Uterus (tissue), 2 donors: Measurements from ENCODE around the gene CLEC18C.

Experiments used
- POLR2A ChIP-seq, 2 donors: fragments of 450-650 bp; IDR thresholded peaks; one replicate each; pipeline ENCODE4 v1.6.1; 2016; ENCODE audit warnings: antibody characterized with exemption in 2 of 2, mild to moderate bottlenecking in 1 of 2, moderate library complexity in 1 of 2
- TF ChIP-seq, protein P1 (sequence below), 4 experiments: fragments of 200-600 bp in 2 of 4; fragments of 450-650 bp in 2 of 4; sonication (generic) in 2 of 4; IDR thresholded peaks; one replicate each; pipeline ENCODE4 v1.5.1; 2016 to 2019; ENCODE audit warnings: antibody characterized with exemption in 4 of 4, mild to moderate bottlenecking in 2 of 4, moderate library complexity in 1 of 4

DNA sequence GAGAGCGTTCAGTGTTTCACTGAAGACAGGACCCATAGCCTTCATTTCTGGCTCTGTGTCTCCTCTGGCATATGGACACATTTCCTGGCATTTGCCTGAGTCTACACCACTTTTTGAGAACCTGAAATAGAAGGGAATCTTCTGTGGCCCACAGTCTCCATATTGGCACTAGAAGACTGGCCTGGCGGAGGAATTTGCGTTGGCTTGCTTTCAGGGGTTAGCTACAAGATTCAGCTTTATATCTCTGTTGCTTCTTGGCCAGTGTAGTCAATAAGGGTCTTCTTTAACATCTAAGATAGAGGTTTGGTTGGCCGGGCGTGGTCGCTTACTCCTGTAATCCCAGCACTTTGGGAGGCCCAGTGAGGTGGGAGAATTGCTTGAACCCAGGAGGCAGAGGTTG is 12.8 kb upstream of the CLEC18C start:
- TF ChIP-seq, protein P1, sequence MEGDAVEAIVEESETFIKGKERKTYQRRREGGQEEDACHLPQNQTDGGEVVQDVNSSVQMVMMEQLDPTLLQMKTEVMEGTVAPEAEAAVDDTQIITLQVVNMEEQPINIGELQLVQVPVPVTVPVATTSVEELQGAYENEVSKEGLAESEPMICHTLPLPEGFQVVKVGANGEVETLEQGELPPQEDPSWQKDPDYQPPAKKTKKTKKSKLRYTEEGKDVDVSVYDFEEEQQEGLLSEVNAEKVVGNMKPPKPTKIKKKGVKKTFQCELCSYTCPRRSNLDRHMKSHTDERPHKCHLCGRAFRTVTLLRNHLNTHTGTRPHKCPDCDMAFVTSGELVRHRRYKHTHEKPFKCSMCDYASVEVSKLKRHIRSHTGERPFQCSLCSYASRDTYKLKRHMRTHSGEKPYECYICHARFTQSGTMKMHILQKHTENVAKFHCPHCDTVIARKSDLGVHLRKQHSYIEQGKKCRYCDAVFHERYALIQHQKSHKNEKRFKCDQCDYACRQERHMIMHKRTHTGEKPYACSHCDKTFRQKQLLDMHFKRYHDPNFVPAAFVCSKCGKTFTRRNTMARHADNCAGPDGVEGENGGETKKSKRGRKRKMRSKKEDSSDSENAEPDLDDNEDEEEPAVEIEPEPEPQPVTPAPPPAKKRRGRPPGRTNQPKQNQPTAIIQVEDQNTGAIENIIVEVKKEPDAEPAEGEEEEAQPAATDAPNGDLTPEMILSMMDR (IDR thresholded peaks at IDR 0.05): no peak
- no peak for TF ChIP-seq POLR2A (IDR thresholded peaks at IDR 0.05)
